Measurements from ENCODE around the gene RLBP1. TPM values are rescaled to one million over a fixed set of nuclear protein-coding genes. Genes with fewer than 3 reads are reported as not detected.

The RLBP1 gene
- polyA plus RNA-seq, 3 donors, result not detected

- WGBS, 3 donors, result 77 to 90% (median 80%) methylated on average over 5 of the region's 5 CpGs
- no peak overlapping the region for H3K27ac ChIP-seq (ENCODE audit: low read depth, low read length)
Measured at GRCh38 chr15:89211678-89212170, 9.7 kb downstream of the RLBP1 start.

GRCh38 chr15:89209057-89209456 lies 12.3 kb downstream of the RLBP1 start:
- no peak overlapping the region for H3K27ac ChIP-seq (ENCODE audit: low read depth, low read length)
- WGBS, 3 donors, result 81 to 97% (median 88%) methylated on average over 1 of the region's 1 CpG

DNA sequence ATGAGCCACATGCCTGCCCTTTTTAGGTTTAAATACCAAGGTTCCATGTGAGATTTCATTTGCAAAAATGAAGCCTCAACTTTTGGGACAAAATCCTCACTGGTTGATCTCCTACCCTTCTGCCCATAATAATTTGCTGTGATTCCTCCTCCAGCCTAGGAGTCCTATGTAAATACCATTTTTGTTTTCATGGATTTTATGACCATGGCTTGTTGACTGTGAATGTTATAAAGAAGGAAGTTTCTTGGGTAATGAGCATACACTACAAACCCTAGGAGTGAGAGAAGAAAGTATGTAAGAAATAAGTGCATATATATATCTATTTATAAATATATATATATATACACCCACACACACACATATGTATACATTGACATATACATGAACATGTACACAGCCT lies 13.1 kb downstream of the RLBP1 start:
- no peak overlapping the region for H3K27ac ChIP-seq (ENCODE audit: low read depth, low read length)

DNA sequence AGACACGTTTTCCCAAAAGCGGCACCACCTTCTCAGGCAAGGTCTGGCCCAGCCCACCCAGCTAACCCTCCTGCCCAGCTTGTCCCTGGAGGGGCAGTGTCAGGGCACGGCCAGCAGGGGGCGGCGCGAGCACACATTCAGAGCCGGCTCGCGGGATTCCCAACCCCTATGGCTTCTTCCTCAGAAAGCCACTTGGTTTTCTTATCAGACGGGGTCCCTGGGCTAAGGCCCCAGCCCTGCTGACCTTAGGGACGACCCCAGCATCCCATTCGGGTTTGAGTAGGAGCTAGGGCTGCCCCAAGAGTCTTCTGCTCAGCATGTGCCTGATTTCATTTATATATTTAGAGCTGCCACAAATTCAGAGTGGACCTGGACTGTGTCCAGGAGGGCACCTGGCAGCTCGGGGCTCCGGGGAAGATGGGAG lies 14.5 kb downstream of the RLBP1 start:
- WGBS, 3 donors, result 0 to 1% (median 1%) methylated on average over 14 of the region's 14 CpGs
- H3K27ac ChIP-seq (ENCODE audit: low read depth, low read length), result no peak overlapping the region

DNA sequence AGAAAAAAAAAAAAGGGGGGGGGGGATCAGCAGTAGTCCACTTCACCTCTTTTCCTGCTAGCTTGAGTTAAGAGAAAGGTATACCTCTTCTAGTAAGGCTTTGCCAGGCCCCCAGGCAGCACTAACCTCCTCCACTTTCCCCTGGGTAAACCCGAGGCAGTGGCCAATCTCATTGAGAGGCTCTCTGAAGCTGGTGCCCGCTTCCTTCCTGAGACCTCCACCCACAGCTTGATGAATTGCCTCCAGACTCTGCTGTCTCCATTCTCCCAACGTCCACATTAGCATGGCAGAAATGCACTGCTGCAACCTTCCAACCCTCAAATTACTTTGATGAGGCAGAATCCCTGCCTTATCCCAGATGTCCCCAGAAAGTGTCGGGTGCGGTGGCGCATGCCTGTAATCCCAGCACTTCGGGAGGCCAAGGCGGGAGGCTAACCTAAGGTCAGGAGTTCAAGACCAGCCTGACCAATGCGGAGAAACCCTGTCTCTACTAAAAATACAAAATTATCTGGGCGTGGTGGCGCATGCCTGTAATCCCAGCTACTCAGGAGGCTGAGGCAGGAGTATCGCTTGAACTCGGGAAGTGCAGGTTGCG lies 15.3 kb downstream of the RLBP1 start:
- H3K27ac ChIP-seq (ENCODE audit: low read depth, low read length), result no peak overlapping the region
- WGBS, 3 donors, result 69 to 76% (median 75%) methylated on average over 14 of the region's 14 CpGs

GRCh38 chr15:89203705-89204273 lies 17.6 kb downstream of the RLBP1 start:
- 28 to 70% (median 35%) methylated on average over 2 of the region's 2 CpGs for whole genome bisulfite sequencing, 3 donors
- no peak overlapping the region for H3K27ac ChIP-seq (ENCODE audit: low read depth, low read length)

DNA sequence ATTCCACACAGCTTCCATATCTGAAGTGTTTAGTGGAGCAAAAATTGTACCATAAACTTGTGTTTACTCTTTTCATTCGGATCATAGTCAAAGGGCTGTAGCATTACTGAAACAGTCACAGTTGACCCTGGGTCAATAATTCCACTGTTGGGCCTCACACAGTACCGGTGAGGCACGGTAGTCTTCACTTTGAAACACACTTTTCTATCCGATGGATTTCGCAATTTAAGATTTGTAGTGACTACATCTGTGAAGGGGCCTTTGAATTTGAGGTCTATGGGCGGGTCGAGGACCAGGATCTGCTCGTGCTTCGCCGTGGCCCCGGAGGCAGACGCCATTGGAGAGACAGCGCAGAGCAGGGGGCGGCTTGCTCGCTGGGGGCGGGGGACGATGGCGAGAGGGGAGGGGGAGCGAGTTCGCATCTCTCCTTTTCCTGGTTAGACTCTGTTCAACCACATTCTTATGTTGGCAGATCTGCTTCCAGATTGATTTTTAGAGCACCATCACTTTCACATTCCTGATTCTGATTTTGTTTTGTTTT lies 19.8 kb downstream of the RLBP1 start:
- WGBS, 3 donors, result 86 to 89% (median 87%) methylated on average over 17 to 20 of the region's 20 CpGs
- no peak overlapping the region for H3K27ac ChIP-seq (ENCODE audit: low read depth, low read length)

DNA sequence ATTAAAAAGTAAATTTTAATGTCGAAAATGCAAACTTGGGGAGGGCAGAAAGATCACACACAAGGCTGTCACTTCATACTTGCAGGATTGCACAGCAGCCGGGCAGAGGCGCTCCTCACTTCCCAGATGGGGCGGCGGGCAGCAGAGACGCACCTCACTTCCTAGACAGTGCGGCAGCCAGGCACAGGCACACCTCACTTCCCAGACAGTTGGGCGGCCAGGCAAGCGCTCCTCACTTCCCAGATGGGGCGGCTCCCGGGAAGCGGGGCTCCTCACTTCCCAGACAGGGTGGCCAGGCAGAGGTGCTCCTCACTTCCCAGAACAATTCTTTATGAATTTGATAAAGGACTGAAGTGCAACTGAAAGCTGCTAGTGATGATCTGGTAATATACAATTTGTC lies 21.2 kb downstream of the RLBP1 start:
- 85 to 89% (median 86%) methylated on average over 12 of the region's 12 CpGs for WGBS, 3 donors
- H3K27ac ChIP-seq (ENCODE audit: low read depth, low read length), result no peak overlapping the region

- WGBS, 3 donors, result 32 to 40% (median 35%) methylated on average over 6 of the region's 6 CpGs
- H3K27ac ChIP-seq (ENCODE audit: low read depth, low read length), result no peak overlapping the region
Measured at GRCh38 chr15:89199746-89200145, 21.6 kb downstream of the RLBP1 start.

DNA sequence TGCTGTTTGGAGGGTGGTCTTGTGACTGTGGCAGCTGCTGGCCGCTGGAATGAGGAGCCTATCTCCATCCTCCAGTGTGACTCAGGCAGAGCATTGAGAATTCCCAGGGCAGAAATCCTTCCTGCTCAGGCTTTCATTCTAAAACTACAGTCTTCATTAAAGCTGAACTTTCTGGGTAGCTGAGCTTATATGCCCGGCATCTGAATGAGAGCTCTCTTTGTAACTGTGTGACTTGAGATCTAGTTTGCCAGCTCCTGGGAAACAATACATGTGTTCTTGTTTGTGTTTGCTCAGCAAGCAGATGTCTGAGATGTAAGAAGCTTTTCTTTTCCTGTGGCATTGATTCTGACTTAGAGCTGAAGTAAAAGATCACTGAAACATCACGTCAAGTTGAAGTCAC lies 22.4 kb downstream of the RLBP1 start:
- H3K27ac ChIP-seq (ENCODE audit: low read depth, low read length), result no peak overlapping the region
- 31 to 91% (median 85%) methylated on average over 3 of the region's 3 CpGs for WGBS, 3 donors

- no peak overlapping the region for H3K27ac ChIP-seq (ENCODE audit: low read depth, low read length)
Measured at GRCh38 chr15:89198196-89198595, 23.2 kb downstream of the RLBP1 start.

DNA sequence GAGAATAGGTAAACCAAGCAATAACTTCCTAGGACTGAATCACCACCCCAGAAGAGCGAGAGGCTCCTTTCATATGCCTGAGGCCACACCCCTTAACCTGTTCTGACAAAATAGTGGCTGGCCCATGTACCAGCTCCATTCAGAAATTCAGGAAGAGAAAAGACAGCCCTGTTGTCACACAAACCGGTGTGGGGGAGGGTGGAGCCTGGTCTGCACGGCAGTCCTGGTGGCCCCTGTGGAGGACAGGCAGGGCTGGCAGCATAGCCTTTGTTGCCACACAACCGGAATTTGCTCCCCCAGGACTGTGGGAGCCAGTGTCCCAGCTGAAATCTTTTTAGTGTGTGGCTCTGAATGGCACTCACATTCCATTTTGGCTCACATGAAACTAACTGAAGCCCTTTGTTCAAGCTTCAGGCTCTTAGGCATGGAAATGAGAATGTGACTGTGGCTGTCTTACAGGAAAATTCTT lies 23.8 kb downstream of the RLBP1 start:
- H3K27ac ChIP-seq (ENCODE audit: low read depth, low read length), result no peak overlapping the region
- WGBS, 3 donors, result 35 to 63% (median 48%) methylated on average over 4 of the region's 4 CpGs

More at GRCh38 chr15:89198196-89198595, 23.2 kb downstream of the RLBP1 start:
- WGBS, 3 donors, result 63 to 97% (median 91%) methylated on average over 2 of the region's 2 CpGs

GRCh38 chr15:89196994-89197393 lies 24.4 kb downstream of the RLBP1 start:
- 28 to 65% (median 49%) methylated on average over 7 of the region's 7 CpGs for WGBS, 3 donors
- no peak overlapping the region for H3K27ac ChIP-seq (ENCODE audit: low read depth, low read length)

DNA sequence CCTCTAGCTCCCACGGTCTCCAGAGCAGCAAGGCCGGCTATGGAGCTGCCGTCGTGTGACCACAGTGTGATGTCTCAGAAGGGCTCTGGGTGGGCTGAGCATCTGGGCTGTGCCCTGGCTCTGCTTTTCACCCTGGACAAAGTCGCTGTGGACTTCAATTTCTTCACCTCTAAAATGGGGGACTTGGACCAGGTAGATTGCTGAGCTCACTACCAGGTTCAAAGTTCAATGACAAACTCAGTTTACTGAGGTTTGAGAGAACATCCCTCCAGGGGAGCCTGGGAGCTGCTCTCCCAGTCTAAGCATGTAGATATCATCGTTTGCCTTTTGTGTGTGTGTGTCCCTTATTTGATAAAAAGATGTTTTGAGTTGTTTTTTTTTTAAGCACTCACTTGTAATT lies 25.1 kb downstream of the RLBP1 start:
- H3K27ac ChIP-seq (ENCODE audit: low read depth, low read length), result no peak overlapping the region

GRCh38 chr15:89195836-89196235 lies 25.5 kb downstream of the RLBP1 start:
- 69 to 82% (median 75%) methylated on average over 8 of the region's 8 CpGs for WGBS, 3 donors

More for the DNA sequence above, 25.1 kb downstream of the RLBP1 start:
- 82 to 93% (median 83%) methylated on average over 6 of the region's 6 CpGs for WGBS, 3 donors

GRCh38 chr15:89194608-89195007 lies 26.8 kb downstream of the RLBP1 start:
- H3K27ac ChIP-seq (ENCODE audit: low read depth, low read length), result no peak overlapping the region
- 93 to 96% (median 93%) methylated on average over 4 of the region's 4 CpGs for WGBS, 3 donors

More at GRCh38 chr15:89195836-89196235, 25.5 kb downstream of the RLBP1 start:
- no peak overlapping the region for H3K27ac ChIP-seq (ENCODE audit: low read depth, low read length)

DNA sequence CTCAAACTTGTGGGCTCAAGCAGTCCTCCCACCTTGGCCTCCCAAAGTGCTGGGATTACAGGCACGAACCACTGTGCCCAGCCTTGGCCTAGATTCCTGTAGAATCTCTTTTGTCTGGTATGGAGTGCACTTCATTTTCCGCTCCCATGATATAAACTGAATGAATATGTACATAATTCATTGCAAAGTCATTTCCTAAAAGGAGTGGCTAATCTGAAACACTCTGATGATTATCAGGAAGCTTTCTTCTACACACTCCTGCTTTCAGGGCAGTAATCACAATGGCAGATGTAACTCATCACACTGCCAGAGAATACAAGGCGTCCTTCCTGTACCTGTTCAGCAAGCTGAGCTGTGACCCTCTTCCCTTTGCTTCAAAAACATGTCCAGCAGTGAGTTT lies 28.6 kb downstream of the RLBP1 start:
- WGBS, 3 donors, result 90 to 91% (median 91%) methylated on average over 3 of the region's 3 CpGs
- H3K27ac ChIP-seq (ENCODE audit: low read depth, low read length), result no peak overlapping the region

DNA sequence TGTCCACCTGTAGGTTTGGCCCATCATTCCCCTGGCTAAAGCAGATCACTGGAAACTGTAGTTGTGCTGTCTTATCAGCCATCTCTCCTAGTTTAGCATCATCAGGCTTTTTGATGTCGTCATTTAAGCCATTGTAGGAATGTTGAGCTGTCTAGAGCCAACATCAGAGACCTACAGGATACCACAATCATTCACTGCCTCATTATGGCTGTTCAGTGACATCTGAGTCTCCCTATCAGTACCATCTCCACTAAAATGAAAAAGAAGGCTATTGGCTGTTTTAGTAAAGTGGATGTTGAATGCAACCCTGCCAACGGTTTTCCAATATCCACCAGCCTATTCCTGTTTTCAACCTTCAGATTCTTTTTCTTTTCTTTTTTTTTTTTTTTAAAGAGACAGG lies 29.2 kb downstream of the RLBP1 start:
- 61 to 66% (median 66%) methylated on average over 2 of the region's 2 CpGs for WGBS, 3 donors
- no peak overlapping the region for H3K27ac ChIP-seq (ENCODE audit: low read depth, low read length)

GRCh38 chr15:89187986-89188514 lies 33.3 kb downstream of the RLBP1 start:
- H3K27ac ChIP-seq (ENCODE audit: low read depth, low read length), result no peak overlapping the region
- 81 to 96% (median 93%) methylated on average over 8 of the region's 8 CpGs for WGBS, 3 donors
